ENCODE results near the gene SMPD3.

The SMPD3 gene

GRCh38 chr16:68380676-68381362 lies 67.5 kb downstream of the SMPD3 start:
- DNase-seq (ENCODE audit: low read depth), result no peak

- DNase-seq (ENCODE audit: low read depth), result no peak
Observed at GRCh38 chr16:68380348-68380670, 68.0 kb downstream of the SMPD3 start.

GRCh38 chr16:68379472-68380347 lies 68.6 kb downstream of the SMPD3 start:
- DNase-seq (ENCODE audit: low read depth), result no peak

- no peak for DNase-seq (ENCODE audit: low read depth)
Observed at GRCh38 chr16:68378436-68379415, 69.6 kb downstream of the SMPD3 start.

- DNase-seq (ENCODE audit: low read depth), result no peak
Observed at GRCh38 chr16:68377667-68378393, 70.5 kb downstream of the SMPD3 start.

- no peak for DNase-seq (ENCODE audit: low read depth)
Observed at GRCh38 chr16:68377221-68377620, 71.1 kb downstream of the SMPD3 start.

GRCh38 chr16:68376590-68376989 lies 71.7 kb downstream of the SMPD3 start:
- no peak for DNase-seq (ENCODE audit: low read depth)

- DNase-seq (ENCODE audit: low read depth), result no peak
Observed at GRCh38 chr16:68375801-68376536, 72.3 kb downstream of the SMPD3 start.

- no peak for DNase-seq (ENCODE audit: low read depth)
Observed at GRCh38 chr16:68374961-68375660, 73.2 kb downstream of the SMPD3 start.

GRCh38 chr16:68374246-68374805 lies 74.0 kb downstream of the SMPD3 start:
- DNase-seq (ENCODE audit: low read depth), result no peak

GRCh38 chr16:68373528-68374245 lies 74.6 kb downstream of the SMPD3 start:
- no peak for DNase-seq (ENCODE audit: low read depth)

GRCh38 chr16:68372806-68373205 lies 75.5 kb downstream of the SMPD3 start:
- DNase-seq (ENCODE audit: low read depth), result no peak

- DNase-seq (ENCODE audit: low read depth), result no peak
Observed at GRCh38 chr16:68372381-68372720, 76.0 kb downstream of the SMPD3 start.

GRCh38 chr16:68371706-68372380 lies 76.5 kb downstream of the SMPD3 start:
- no peak for DNase-seq (ENCODE audit: low read depth)

GRCh38 chr16:68371276-68371651 lies 77.0 kb downstream of the SMPD3 start:
- no peak for DNase-seq (ENCODE audit: low read depth)

GRCh38 chr16:68370581-68371275 lies 77.6 kb downstream of the SMPD3 start:
- DNase-seq (ENCODE audit: low read depth), result no peak

GRCh38 chr16:68369697-68370580 lies 78.4 kb downstream of the SMPD3 start:
- no peak for DNase-seq (ENCODE audit: low read depth)

All from fibroblast of gingiva (primary cell).